HepG2 (cell line): ENCODE results near the gene SLC25A23. TPM values are rescaled to one million over a fixed set of nuclear protein-coding genes. Genes with fewer than 3 reads are reported as not detected.

ENCODE experiments used
- ATF7-NPFF ChIP-seq: sonication (generic); formaldehyde crosslinking; IDR thresholded peaks from 2 replicates; pipeline ENCODE4 v1.8.1; 2023; ENCODE audit warnings: mild to moderate bottlenecking, low read depth, missing genetic modification reagents, moderate library complexity
- ESRRA ChIP-seq: sonication (generic); formaldehyde crosslinking; IDR thresholded peaks from 2 replicates; pipeline ENCODE4 v1.5.1; 2020; ENCODE audit warnings: mild to moderate bottlenecking, low read depth, missing genetic modification reagents
- FOXA1 ChIP-seq, 2 experiments: fragments of 450-650 bp in 1 of 2; sonication (generic) in 1 of 2; formaldehyde crosslinking in 1 of 2; IDR thresholded peaks; 2 replicates each; pipeline versions ENCODE4 v1.4.0 to v1.6.1; 2016 to 2020; ENCODE audit warnings: missing genetic modification reagents in 1 of 2
- FOXA3 ChIP-seq: IDR thresholded peaks from 2 replicates; pipeline ENCODE4 v1.6.1; 2016; ENCODE audit warnings: missing genetic modification reagents, missing compliant biosample characterization
- HHEX ChIP-seq: IDR thresholded peaks from 2 replicates; pipeline ENCODE4 v1.6.1; 2016; ENCODE audit warnings: control low read depth
- KLF9 ChIP-seq: IDR thresholded peaks from 2 replicates; pipeline ENCODE4 v1.6.1; 2016; ENCODE audit warnings: low read depth
- PCBP2 ChIP-seq: fragments of 200-400 bp; formaldehyde crosslinking; optimal IDR thresholded peaks from 2 replicates; pipeline ENCODE3; 2018; ENCODE audit warnings: low read length, low read depth; ENCODE audit not compliant: poor library complexity, severe bottlenecking
- SRSF1 ChIP-seq: fragments of 200-400 bp; formaldehyde crosslinking; optimal IDR thresholded peaks from 2 replicates; pipeline ENCODE3; 2017; ENCODE audit warnings: mild to moderate bottlenecking, low read depth, low read length, moderate library complexity
- ZBTB8A ChIP-seq: sonication (generic); formaldehyde crosslinking; IDR thresholded peaks from 2 replicates; pipeline ENCODE4 v1.4.0; 2020; ENCODE audit warnings: mild to moderate bottlenecking, low read depth, missing genetic modification reagents, borderline replicate concordance
- ZNF10 ChIP-seq: sonication (generic); formaldehyde crosslinking; IDR thresholded peaks from 2 replicates; pipeline ENCODE4 v1.4.0; 2020; ENCODE audit warnings: mild to moderate bottlenecking, low read depth, missing genetic modification reagents, borderline replicate concordance
- ZNF207 ChIP-seq: fragments of 450-650 bp; IDR thresholded peaks from 2 replicates; pipeline ENCODE4 v1.6.1; 2016; ENCODE audit warnings: antibody characterized with exemption, borderline replicate concordance
- ZNF234 ChIP-seq: sonication (generic); formaldehyde crosslinking; conservative IDR thresholded peaks from 2 replicates; pipeline ENCODE4 v1.5.1; 2020; ENCODE audit warnings: mild to moderate bottlenecking, missing genetic modification reagents
- ZNF335 ChIP-seq: sonication (generic); formaldehyde crosslinking; IDR thresholded peaks from 2 replicates; pipeline ENCODE4 v1.4.0; 2020; ENCODE audit warnings: missing genetic modification reagents
- ZNF33A ChIP-seq: sonication (generic); formaldehyde crosslinking; IDR thresholded peaks from 2 replicates; pipeline ENCODE4 v1.5.1; 2020; ENCODE audit warnings: missing genetic modification reagents, mild to moderate bottlenecking, moderate library complexity, borderline replicate concordance
- ZNF33B ChIP-seq: sonication (generic); formaldehyde crosslinking; IDR thresholded peaks from 2 replicates; pipeline ENCODE4 v1.5.1; 2020; ENCODE audit warnings: mild to moderate bottlenecking, missing genetic modification reagents
- ZNF563 ChIP-seq: sonication (generic); formaldehyde crosslinking; IDR thresholded peaks from 2 replicates; pipeline ENCODE4 v1.8.0; 2022; ENCODE audit warnings: mild to moderate bottlenecking, moderate library complexity, missing genetic modification reagents
- ZNF816 ChIP-seq: sonication (generic); formaldehyde crosslinking; IDR thresholded peaks from 2 replicates; pipeline ENCODE4 v1.8.0; 2022; ENCODE audit warnings: missing genetic modification reagents, mild to moderate bottlenecking, borderline replicate concordance
- ZNF891 ChIP-seq: sonication (generic); formaldehyde crosslinking; IDR thresholded peaks from 2 replicates; pipeline ENCODE4 v1.5.0; 2020; ENCODE audit warnings: mild to moderate bottlenecking, missing genetic modification reagents
- polyA plus RNA-seq, 8 experiments: library from polyadenylated mRNA; depleted of rRNA in 3 of 8; stranded (reverse) in 7 of 8; unstranded in 1 of 8; fragments of >200 nt; fragmentation: Illumina TruSeq in 4 of 8; extraction: Trizol in 4 of 8; gene quantifications; 2 replicates each; pipeline versions ENCODE4 v1.2.1 to v1.2.3, GENCODE V29; 2011 to 2016; ENCODE audit warnings: low read depth in 4 of 8, missing spikeins in 1 of 8, mixed read lengths in 1 of 8; ENCODE audit not compliant: insufficient read depth in 1 of 8
- total RNA-seq, 5 experiments: library from RNA; depleted of rRNA; stranded (reverse); fragments of >200 nt; fragmentation: Illumina TruSeq; extraction: Trizol; gene quantifications; 2 replicates each; pipeline ENCODE4 v1.2.3, GENCODE V29; 2016; ENCODE audit warnings: low read depth in 1 of 5
- TF ChIP-seq, protein P1 (sequence below): sonication (generic); formaldehyde crosslinking; IDR thresholded peaks from 2 replicates; pipeline ENCODE4 v1.8.0; 2023; ENCODE audit warnings: mild to moderate bottlenecking, missing genetic modification reagents
- TF ChIP-seq, protein P2 (sequence below): sonication (generic); formaldehyde crosslinking; IDR thresholded peaks from 2 replicates; pipeline ENCODE4 v1.4.0; 2020; ENCODE audit warnings: missing genetic modification reagents
- TF ChIP-seq, protein P3 (sequence below): fragments of 450-650 bp; IDR thresholded peaks from 2 replicates; pipeline ENCODE4 v1.6.1; 2017; ENCODE audit warnings: mild to moderate bottlenecking

Gene SLC25A23
- total and polyA plus RNA-seq, 2 of the 13 experiments (the other 11 are each of a cell fraction or from before 2014, with no cell fraction given): 12.4 to 15.2 TPM

DNA sequence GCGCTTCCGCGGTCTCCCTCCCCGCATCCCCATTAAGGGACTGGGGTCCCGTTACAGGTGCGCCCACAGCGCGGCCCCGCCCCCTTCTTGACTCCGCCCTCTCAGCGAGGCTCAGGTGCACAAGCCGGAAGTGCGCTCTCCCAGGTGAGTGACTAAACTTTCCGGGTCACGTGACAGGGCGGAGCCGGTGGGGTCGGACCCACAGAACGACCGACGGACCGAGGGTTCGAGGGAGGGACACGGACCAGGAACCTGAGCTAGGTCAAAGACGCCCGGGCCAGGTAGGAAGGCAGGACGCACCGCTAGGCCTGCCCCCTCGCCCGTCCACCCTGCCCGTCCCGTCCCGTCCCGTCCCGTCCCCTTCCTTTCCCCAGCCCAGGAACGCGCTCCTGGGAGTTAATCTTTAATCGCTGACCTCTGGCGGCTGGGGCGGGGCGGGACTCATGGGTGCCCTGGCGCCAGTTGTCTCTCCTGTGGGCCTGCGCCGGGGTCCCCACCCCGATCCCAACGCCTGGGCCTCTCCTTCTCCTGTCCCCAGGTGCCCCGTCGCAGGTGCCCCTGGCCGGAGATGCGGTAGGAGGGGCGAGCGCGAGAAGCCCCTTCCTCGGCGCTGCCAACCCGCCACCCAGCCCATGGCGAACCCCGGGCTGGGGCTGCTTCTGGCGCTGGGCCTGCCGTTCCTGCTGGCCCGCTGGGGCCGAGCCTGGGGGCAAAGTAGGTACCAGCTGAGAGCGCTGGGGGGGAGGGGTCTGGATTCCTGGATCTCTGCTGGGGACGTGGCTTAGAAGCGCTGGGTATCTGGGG, 4.7 kb upstream of the SLC25A23 start, which contains the start of gene CRB3 (continued):
- no peak for TF ChIP-seq FOXA1 (IDR thresholded peaks at IDR 0.05)
- TF ChIP-seq FOXA1 (CRISPR knock-in tag; IDR thresholded peaks at IDR 0.05): no peak
- TF ChIP-seq, protein P1, sequence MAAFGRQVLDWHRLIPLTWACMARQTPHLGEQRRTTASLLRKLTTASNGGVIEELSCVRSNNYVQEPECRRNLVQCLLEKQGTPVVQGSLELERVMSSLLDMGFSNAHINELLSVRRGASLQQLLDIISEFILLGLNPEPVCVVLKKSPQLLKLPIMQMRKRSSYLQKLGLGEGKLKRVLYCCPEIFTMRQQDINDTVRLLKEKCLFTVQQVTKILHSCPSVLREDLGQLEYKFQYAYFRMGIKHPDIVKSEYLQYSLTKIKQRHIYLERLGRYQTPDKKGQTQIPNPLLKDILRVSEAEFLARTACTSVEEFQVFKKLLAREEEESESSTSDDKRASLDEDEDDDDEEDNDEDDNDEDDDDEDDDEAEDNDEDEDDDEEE (CRISPR knock-in tag): no peak; the same call in 1 of the 2 replicates
- TF ChIP-seq ZNF816: no peak
- peak; percentile 75; the same call in 1 of the 2 replicates for TF ChIP-seq ZNF891 (CRISPR knock-in tag)
- TF ChIP-seq ZBTB8A (CRISPR knock-in tag): no peak
- TF ChIP-seq ZNF33A: no peak
- no peak for TF ChIP-seq FOXA3 (CRISPR knock-in tag)
- TF ChIP-seq ZNF207: no peak
- no peak for TF ChIP-seq HHEX (CRISPR knock-in tag)
- peak; percentile 37; the same call in 1 of the 2 replicates for TF ChIP-seq ZNF33B
- no peak for TF ChIP-seq PCBP2
- TF ChIP-seq, protein P2, sequence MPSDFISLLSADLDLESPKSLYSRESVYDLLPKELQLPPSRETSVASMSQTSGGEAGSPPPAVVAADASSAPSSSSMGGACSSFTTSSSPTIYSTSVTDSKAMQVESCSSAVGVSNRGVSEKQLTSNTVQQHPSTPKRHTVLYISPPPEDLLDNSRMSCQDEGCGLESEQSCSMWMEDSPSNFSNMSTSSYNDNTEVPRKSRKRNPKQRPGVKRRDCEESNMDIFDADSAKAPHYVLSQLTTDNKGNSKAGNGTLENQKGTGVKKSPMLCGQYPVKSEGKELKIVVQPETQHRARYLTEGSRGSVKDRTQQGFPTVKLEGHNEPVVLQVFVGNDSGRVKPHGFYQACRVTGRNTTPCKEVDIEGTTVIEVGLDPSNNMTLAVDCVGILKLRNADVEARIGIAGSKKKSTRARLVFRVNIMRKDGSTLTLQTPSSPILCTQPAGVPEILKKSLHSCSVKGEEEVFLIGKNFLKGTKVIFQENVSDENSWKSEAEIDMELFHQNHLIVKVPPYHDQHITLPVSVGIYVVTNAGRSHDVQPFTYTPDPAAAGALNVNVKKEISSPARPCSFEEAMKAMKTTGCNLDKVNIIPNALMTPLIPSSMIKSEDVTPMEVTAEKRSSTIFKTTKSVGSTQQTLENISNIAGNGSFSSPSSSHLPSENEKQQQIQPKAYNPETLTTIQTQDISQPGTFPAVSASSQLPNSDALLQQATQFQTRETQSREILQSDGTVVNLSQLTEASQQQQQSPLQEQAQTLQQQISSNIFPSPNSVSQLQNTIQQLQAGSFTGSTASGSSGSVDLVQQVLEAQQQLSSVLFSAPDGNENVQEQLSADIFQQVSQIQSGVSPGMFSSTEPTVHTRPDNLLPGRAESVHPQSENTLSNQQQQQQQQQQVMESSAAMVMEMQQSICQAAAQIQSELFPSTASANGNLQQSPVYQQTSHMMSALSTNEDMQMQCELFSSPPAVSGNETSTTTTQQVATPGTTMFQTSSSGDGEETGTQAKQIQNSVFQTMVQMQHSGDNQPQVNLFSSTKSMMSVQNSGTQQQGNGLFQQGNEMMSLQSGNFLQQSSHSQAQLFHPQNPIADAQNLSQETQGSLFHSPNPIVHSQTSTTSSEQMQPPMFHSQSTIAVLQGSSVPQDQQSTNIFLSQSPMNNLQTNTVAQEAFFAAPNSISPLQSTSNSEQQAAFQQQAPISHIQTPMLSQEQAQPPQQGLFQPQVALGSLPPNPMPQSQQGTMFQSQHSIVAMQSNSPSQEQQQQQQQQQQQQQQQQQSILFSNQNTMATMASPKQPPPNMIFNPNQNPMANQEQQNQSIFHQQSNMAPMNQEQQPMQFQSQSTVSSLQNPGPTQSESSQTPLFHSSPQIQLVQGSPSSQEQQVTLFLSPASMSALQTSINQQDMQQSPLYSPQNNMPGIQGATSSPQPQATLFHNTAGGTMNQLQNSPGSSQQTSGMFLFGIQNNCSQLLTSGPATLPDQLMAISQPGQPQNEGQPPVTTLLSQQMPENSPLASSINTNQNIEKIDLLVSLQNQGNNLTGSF (CRISPR knock-in tag): no peak
- TF ChIP-seq ZNF563 (CRISPR knock-in tag): 0 out of 2 replicates have a peak, but pooled peaks have one; percentile 41
- TF ChIP-seq ZNF10: no peak
- TF ChIP-seq KLF9 (CRISPR knock-in tag): no peak
- TF ChIP-seq SRSF1: no peak
- TF ChIP-seq ATF7-NPFF: no peak; the same call in 1 of the 2 replicates
- TF ChIP-seq, protein P3, sequence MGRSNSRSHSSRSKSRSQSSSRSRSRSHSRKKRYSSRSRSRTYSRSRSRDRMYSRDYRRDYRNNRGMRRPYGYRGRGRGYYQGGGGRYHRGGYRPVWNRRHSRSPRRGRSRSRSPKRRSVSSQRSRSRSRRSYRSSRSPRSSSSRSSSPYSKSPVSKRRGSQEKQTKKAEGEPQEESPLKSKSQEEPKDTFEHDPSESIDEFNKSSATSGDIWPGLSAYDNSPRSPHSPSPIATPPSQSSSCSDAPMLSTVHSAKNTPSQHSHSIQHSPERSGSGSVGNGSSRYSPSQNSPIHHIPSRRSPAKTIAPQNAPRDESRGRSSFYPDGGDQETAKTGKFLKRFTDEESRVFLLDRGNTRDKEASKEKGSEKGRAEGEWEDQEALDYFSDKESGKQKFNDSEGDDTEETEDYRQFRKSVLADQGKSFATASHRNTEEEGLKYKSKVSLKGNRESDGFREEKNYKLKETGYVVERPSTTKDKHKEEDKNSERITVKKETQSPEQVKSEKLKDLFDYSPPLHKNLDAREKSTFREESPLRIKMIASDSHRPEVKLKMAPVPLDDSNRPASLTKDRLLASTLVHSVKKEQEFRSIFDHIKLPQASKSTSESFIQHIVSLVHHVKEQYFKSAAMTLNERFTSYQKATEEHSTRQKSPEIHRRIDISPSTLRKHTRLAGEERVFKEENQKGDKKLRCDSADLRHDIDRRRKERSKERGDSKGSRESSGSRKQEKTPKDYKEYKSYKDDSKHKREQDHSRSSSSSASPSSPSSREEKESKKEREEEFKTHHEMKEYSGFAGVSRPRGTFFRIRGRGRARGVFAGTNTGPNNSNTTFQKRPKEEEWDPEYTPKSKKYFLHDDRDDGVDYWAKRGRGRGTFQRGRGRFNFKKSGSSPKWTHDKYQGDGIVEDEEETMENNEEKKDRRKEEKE: no peak
- peak; percentile 55; the same call in 1 of the 2 replicates for TF ChIP-seq ESRRA
- peak; percentile 52 for TF ChIP-seq ZNF335 (CRISPR knock-in tag)
- no peak for TF ChIP-seq ZNF234
